AG09319 (cell line): ENCODE measurements around the gene GARIN6.

Source experiments
- DNase-seq: peaks from one replicate; pipeline ENCODE4 v3.0.0-alpha.2; 2010; ENCODE audit warnings: low read depth; ENCODE audit errors: extremely low read depth
- TF ChIP-seq, protein P1 (sequence below): IDR thresholded peaks from 2 replicates; pipeline ENCODE4 v1.5.1; 2011; ENCODE audit warnings: low read depth, mild to moderate bottlenecking, inconsistent platforms, low read length, moderate library complexity

Gene GARIN6

GRCh38 chr12:99647453-99647852, at the start of gene GARIN6:
TSS of gene GARIN6 (plus strand) at chr12:99647753. CDS start at chr12:99648175, 422 bp downstream.
- no peak for DNase-seq
- TF ChIP-seq, protein P1, sequence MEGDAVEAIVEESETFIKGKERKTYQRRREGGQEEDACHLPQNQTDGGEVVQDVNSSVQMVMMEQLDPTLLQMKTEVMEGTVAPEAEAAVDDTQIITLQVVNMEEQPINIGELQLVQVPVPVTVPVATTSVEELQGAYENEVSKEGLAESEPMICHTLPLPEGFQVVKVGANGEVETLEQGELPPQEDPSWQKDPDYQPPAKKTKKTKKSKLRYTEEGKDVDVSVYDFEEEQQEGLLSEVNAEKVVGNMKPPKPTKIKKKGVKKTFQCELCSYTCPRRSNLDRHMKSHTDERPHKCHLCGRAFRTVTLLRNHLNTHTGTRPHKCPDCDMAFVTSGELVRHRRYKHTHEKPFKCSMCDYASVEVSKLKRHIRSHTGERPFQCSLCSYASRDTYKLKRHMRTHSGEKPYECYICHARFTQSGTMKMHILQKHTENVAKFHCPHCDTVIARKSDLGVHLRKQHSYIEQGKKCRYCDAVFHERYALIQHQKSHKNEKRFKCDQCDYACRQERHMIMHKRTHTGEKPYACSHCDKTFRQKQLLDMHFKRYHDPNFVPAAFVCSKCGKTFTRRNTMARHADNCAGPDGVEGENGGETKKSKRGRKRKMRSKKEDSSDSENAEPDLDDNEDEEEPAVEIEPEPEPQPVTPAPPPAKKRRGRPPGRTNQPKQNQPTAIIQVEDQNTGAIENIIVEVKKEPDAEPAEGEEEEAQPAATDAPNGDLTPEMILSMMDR, result no peak

DNA sequence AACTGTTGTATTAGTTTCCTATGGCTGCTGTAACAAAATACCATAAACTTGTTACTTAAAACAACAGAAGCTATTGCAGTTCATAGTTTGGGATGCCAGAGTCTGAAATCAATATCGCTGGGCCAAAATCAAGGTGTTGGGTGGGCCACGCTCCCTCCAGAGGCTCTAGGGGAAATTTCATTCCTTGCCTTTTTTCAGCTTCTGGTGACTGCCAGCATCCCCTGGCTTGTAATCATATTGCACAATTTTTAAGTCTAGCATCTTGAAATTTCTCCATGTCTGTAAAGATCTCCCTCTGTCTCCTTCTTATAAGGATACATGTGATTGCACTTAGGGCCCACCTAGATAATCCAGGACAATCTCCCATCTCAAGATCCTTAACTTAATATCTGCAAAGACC, 48.8 kb upstream of the GARIN6 start:
- TF ChIP-seq, protein P1, result no peak
- no peak for DNase-seq

GRCh38 chr12:99600388-99600787, 47.2 kb upstream of the GARIN6 start:
- TF ChIP-seq, protein P1, result no peak
- no peak for DNase-seq

- TF ChIP-seq, protein P1, result no peak
- DNase-seq, result no peak
These were observed 37.9 kb upstream of the GARIN6 start for GRCh38 chr12:99609455-99610181.

DNA sequence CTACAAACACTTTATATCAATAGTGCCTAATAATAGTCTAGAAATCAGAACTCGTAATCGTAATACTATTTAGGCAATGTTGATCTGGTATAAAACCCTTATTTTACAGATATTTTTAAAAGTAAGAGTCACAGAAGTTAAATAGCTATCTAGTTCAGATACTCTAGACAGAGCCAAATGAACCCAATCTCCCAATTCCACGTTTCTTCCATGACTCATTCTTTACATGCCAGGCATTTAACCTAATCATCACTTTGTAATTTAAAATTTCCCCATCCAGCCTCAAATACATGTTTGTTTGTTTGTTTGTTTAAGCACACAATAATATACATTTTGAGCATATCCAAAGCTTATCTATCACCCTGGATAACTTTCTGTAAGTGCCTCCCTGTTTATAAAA, 36.4 kb upstream of the GARIN6 start:
- TF ChIP-seq, protein P1, result no peak
- DNase-seq, result no peak

DNA sequence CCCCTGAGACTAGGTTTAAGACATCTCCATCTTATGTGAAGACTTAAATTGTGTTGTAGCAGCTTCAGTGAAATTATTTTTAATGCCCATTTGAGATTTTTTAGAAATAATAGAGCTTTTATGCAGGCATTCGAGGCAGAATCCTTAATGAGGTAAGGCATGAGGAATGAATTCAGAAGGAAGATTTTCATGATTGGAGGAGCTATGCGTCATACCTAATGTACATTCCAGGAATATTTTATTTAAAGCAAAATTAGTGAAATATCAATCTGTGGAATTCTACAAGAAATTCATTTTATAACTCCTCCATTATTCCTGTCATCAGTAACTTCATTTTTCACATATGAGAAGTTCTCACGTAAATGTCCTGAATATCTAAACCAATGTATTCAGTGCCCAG, 36.0 kb upstream of the GARIN6 start:
- TF ChIP-seq, protein P1, result no peak
- DNase-seq, result no peak

DNA sequence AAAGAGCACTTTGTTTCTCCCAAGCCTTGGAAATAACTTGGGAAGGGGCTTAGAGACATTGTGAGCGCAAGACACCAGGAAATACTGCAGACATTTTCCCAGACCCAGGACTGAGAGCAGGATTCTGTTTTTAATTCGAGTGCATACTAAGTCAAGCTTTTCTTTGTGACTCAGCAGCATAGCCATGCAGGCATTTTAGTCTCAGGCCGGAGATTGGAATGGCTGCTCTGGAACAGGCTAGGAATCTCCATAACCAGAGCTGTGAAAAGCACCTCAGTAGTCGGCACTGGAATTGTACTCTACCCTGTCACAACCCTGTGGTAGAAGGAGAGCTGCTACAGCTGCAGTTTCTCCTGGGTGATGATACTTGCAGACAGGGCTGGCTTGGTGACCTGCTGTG, 28.9 kb upstream of the GARIN6 start:
- no peak for DNase-seq
- TF ChIP-seq, protein P1, result no peak
